Inflammatory macrophage (primary cell): ENCODE results near the gene CISD2.
"Not testable (repeated sequence)": the region's sequence is repeated elsewhere in the genome, so short reads cannot be mapped to it uniquely, and the experiment has no call there.

Source experiments
- DNase-seq, 2 donors: peaks; one replicate each; pipeline ENCODE4 v3.0.0-alpha.2; 2020 to 2022

Gene CISD2

GRCh38 chr4:102935716-102936115, 66.9 kb downstream of the CISD2 start:
- DNase-seq: no peak

- not testable (repeated sequence) for DNase-seq
Measured at GRCh38 chr4:102938063-102938462, 69.3 kb downstream of the CISD2 start.
